AG09309 (cell line): Measurements from ENCODE around the gene SP110.

Source experiments
- DNase-seq: peaks from one replicate; pipeline ENCODE4 v3.0.0-alpha.2; 2010; ENCODE audit warnings: low read depth
- H3K4me3 ChIP-seq: 2 replicates; pipeline ENCODE4 v1.5.1; 2011; ENCODE audit warnings: mild to moderate bottlenecking, low read depth, low read length, moderate library complexity; ENCODE audit not compliant: control insufficient read depth
- TF ChIP-seq, protein P1 (sequence below): IDR thresholded peaks from 2 replicates; pipeline ENCODE4 v1.5.1; 2011; ENCODE audit warnings: mild to moderate bottlenecking, low read depth, low read length, inconsistent platforms; ENCODE audit not compliant: insufficient read depth, control insufficient read depth; ENCODE audit errors: missing control alignments

SP110 gene

DNA sequence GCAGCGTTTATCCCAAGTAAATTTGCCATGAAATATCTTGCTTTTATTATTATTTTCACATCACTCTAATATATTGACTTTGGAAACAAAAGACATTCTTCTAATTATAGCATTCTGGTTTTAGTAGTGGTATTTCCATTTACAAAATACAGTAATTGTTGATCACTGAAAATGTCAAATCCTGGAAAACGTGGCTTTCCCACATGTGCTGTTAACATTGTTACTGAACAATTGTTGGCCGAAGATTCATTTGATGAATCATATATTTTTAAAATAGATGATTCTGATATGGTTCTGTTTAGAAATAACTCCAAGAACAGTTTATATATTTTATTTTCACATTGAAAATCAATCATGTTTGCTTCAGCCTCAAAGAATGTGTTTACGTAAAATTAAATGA is 38.7 kb upstream of the SP110 start:
- no peak overlapping the region for H3K4me3 ChIP-seq
- TF ChIP-seq, protein P1, sequence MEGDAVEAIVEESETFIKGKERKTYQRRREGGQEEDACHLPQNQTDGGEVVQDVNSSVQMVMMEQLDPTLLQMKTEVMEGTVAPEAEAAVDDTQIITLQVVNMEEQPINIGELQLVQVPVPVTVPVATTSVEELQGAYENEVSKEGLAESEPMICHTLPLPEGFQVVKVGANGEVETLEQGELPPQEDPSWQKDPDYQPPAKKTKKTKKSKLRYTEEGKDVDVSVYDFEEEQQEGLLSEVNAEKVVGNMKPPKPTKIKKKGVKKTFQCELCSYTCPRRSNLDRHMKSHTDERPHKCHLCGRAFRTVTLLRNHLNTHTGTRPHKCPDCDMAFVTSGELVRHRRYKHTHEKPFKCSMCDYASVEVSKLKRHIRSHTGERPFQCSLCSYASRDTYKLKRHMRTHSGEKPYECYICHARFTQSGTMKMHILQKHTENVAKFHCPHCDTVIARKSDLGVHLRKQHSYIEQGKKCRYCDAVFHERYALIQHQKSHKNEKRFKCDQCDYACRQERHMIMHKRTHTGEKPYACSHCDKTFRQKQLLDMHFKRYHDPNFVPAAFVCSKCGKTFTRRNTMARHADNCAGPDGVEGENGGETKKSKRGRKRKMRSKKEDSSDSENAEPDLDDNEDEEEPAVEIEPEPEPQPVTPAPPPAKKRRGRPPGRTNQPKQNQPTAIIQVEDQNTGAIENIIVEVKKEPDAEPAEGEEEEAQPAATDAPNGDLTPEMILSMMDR = no peak
- DNase-seq = no peak

DNA sequence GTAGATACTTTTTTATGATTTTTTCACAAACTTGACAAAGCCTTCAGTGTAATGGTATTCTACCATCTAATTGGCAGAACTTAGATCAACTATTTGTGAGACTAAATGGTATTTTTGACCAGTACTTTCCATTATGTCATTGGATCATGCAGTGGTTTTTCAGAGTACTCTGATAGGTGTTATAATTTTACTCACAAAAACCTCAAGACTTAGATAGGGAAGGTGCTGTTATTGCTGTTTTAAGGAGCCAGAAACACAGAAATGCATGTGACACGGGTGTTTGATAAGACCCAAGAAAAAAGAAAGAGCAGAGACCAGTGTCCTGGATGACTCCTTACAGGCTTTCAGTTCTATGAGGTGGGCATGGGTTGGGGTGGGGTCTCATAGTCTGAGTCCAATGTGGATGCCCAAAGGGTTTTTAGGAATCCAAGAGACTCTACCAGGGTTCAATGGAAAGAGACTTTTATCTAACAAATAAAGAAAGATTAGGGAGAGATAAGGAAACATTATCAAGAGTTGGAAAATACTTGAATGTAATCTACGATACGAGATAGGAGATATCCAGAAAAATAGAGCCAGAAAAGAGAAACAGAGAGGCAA is 37.0 kb upstream of the SP110 start:
- DNase-seq = no peak
- H3K4me3 ChIP-seq = no peak overlapping the region
- TF ChIP-seq, protein P1 = no peak

DNA sequence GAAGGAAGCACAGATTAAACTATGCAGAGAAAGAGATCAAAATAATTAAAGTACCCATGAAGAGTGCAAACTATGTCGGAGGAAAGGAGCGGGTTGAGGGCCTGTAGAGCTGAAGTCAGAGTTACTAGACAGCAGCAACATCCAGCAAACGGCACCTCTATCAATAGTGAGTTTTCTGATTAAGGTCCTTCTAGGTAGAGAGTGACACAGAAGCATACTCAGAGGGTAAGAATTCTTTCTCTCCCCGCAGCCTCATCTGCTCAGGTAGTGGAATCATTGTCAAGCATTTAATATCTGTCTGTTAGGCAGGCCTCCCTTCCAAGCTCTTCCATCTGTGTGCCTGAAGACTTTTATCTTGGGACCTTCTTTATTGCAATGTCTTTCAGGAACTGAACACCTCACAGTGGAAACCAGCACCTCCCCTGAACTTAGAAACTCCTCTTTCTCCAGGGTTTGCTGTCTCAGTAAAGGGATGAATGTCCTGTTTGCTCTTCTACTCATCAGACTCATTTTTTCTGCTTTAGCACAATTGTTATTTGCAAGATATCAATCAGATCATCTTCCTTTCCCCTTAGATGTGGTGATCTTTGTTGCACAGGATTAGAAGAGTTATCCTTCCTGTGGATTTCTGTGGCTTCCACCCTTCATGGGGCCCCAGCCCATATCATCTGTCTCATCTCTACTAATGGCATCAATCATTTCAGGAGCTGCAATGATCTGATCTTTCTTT is 34.5 kb upstream of the SP110 start:
- TF ChIP-seq, protein P1 = no peak
- H3K4me3 ChIP-seq = no peak overlapping the region
- DNase-seq = no peak

DNA sequence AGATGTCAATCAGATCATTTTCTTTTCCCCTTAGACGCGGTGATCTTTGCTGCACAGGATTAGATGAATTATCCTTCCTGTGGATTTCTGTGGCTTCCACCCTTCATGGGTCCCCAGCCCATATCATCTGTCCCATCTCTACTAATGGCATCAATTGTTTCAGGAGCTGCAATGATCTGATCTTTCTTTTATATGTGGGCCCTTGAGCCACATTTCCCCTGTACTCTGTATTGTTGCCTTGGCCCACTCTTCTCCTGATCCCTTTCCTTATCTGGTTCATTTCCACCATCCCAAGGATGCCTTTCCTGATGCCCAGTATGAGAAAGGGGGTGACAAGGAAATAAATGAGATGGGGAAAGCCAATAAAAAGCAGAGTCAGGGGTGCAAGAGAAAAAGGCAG is 30.4 kb upstream of the SP110 start:
- DNase-seq = no peak
- TF ChIP-seq, protein P1 = no peak
- no peak overlapping the region for H3K4me3 ChIP-seq

DNA sequence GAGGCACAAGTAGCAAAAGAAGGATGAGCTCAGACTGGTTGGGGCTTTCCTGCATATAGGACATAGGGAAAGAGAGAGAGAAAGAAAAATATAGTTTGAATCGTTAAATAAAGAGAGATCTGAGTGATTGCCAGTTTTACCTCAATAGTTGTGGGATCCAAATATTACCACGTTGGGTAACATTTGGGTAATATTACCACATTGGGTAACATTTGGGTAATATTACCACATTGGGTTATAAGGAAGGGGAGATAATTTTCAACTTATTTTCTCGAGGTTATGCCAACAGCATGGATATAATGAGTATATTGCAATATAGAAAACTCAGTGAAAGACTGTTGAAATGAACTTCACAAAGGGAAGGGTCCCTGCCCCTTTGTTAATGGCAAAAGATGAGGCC is 26.4 kb upstream of the SP110 start:
- TF ChIP-seq, protein P1 = no peak
- DNase-seq = no peak
- H3K4me3 ChIP-seq = no peak overlapping the region

DNA sequence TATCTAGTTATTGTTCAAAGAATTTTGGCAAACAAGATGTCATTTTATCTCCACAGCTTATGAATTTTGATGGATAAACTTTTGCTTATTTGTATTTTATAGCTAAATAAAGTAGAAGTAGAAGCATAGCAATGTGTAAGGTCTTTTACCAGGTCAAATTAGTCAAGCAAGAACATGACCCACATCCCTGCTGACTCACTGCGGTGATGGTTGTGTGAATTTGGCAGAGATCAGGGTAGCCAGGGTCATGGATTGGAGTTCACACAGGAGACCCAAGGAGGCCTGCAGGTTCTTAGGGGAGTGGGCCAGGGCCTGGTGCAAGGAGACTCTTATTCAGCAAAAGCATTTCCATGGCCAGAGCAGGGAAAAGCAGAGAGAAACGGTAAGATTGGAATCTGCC is 24.4 kb upstream of the SP110 start:
- no peak overlapping the region for H3K4me3 ChIP-seq
- DNase-seq = no peak
- TF ChIP-seq, protein P1 = no peak
